Gastroesophageal sphincter (tissue), 4 donors: ENCODE data around the gene UNC13C. TPM values are rescaled to one million over a fixed set of nuclear protein-coding genes. Genes with fewer than 3 reads are reported as not detected.

Experiments used
- ATAC-seq: fragments of 150-250 bp; one replicate; pipeline ENCODE4 v1.9.1; 2016; ENCODE audit warnings: mild to moderate bottlenecking, moderate library complexity
- H3K27ac ChIP-seq, 4 donors: fragments of 200-600 bp; sonication (generic) in 3 of 4; 1 replicate in 3 of 4; 2 replicates in 1 of 4; pipeline ENCODE4 v1.5.1; 2016 to 2019
- H3K27me3 ChIP-seq: fragments of 200-600 bp; sonication (generic); one replicate; pipeline ENCODE4 v1.5.1; 2019
- H3K36me3 ChIP-seq, 2 donors: fragments of 200-600 bp; sonication (generic); one replicate each; pipeline ENCODE4 v1.5.1; 2019; ENCODE audit warnings: control low read depth in 1 of 2
- H3K4me1 ChIP-seq, 3 donors: fragments of 200-600 bp; sonication (generic); 1 replicate in 2 of 3; 2 replicates in 1 of 3; pipeline ENCODE4 v1.5.1; 2016 to 2019; ENCODE audit warnings: control low read depth in 2 of 3
- H3K4me3 ChIP-seq, 2 donors: fragments of 200-600 bp; sonication (generic); one replicate each; pipeline ENCODE4 v1.5.1; 2019; ENCODE audit warnings: mild to moderate bottlenecking in 1 of 2, moderate library complexity in 1 of 2
- H3K9me3 ChIP-seq, 3 donors: fragments of 200-600 bp; sonication (generic); one replicate each; pipeline ENCODE4 v1.5.1; 2017 to 2019; ENCODE audit warnings: control low read depth in 2 of 3
- EP300 ChIP-seq: sonication (generic); formaldehyde crosslinking; IDR thresholded peaks from one replicate; pipeline ENCODE4 v1.6.1; 2017; ENCODE audit warnings: antibody characterized with exemption, mild to moderate bottlenecking
- POLR2A ChIP-seq, 2 donors: fragments of 450-650 bp; IDR thresholded peaks; one replicate each; pipeline ENCODE4 v1.6.1; 2017; ENCODE audit warnings: antibody characterized with exemption in 2 of 2, mild to moderate bottlenecking in 2 of 2, moderate library complexity in 1 of 2
- POLR2AphosphoS5 ChIP-seq: sonication (generic); formaldehyde crosslinking; IDR thresholded peaks from one replicate; pipeline ENCODE4 v1.6.1; 2017; ENCODE audit warnings: antibody characterized with exemption
- WGBS, 2 donors: methylation state at CpG; one replicate each; pipeline ENCODE4 v1.1.5; 2018; ENCODE audit warnings: low coverage in 1 of 2; 5-methylcytosine and 5-hydroxymethylcytosine counted together
- total RNA-seq, 4 donors: library from RNA; depleted of rRNA; stranded (reverse); fragments of >200 nt; gene quantifications; one replicate each; pipeline ENCODE4 v1.1.0, GENCODE V29; 2016
- TF ChIP-seq, protein P1 (sequence below), 4 experiments: fragments of 200-600 bp in 2 of 4; fragments of 450-650 bp in 2 of 4; sonication (generic) in 1 of 4; IDR thresholded peaks; one replicate each; pipeline ENCODE4 v1.5.1; 2017 to 2019; ENCODE audit warnings: antibody characterized with exemption in 4 of 4, mild to moderate bottlenecking in 2 of 4, moderate library complexity in 2 of 4

UNC13C gene
- total RNA-seq, 4 donors from 2014 or later = 0.89 to 13.9 (median 2.1) TPM

DNA sequence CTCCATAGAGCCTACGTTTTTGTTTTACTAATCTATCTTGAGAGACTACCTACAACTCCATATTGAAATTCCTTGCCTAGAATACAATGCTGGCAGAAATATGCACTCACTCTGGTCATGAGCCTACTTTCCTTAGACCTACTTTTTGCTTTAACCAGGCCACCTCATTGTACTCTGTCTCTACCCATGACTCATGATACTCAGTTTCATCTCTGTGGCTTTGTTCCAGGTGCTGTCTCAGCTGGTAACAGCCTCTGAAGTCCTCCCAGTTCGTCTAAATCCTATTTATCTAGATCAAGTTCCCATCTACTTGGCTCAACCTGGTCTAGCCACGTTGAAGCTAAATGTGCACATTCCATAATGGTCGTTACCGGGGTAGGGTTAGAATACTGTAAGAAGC lies 682.1 kb downstream of the UNC13C start:
- H3K9me3 ChIP-seq = no peaks in the 10 kb centered on the region
- H3K27ac ChIP-seq = no peak overlapping the region
- TF ChIP-seq, protein P1, sequence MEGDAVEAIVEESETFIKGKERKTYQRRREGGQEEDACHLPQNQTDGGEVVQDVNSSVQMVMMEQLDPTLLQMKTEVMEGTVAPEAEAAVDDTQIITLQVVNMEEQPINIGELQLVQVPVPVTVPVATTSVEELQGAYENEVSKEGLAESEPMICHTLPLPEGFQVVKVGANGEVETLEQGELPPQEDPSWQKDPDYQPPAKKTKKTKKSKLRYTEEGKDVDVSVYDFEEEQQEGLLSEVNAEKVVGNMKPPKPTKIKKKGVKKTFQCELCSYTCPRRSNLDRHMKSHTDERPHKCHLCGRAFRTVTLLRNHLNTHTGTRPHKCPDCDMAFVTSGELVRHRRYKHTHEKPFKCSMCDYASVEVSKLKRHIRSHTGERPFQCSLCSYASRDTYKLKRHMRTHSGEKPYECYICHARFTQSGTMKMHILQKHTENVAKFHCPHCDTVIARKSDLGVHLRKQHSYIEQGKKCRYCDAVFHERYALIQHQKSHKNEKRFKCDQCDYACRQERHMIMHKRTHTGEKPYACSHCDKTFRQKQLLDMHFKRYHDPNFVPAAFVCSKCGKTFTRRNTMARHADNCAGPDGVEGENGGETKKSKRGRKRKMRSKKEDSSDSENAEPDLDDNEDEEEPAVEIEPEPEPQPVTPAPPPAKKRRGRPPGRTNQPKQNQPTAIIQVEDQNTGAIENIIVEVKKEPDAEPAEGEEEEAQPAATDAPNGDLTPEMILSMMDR (IDR thresholded peaks at IDR 0.05) = no peak
- TF ChIP-seq POLR2AphosphoS5 (no peak), EP300 (no peak)
- no peak for ATAC-seq
- WGBS, 2 donors = 67 to 74% methylated on average over 2 to 5 of the region's 5 CpGs
- H3K4me3 ChIP-seq = no peak overlapping the region
- H3K4me1 ChIP-seq = no peaks in the 10 kb centered on the region
- H3K36me3 ChIP-seq = no peaks in the 10 kb centered on the region
- H3K27me3 ChIP-seq = no peaks in the 10 kb centered on the region

DNA sequence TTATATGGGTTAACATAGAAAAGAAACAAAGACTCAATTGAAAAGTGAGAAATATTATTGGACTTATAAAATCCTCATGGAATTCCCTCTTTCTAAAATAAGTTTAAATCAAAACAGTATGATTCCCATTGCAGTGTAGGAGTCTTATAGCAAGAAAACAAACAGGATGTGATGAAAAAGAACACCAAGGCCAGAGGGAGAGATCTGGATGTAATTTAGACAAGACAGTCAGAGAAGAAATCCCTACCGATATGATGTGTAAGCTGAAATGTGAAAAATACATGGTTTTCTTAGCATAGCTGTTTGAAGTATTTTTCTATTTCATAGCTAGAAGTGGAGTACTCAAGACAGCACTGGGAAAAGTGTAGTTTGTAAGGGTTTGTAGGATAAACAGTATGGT lies 697.0 kb downstream of the UNC13C start:
- Histone ChIP-seq H3K27me3 (no peaks in the 10 kb centered on the region), H3K27ac (no peak overlapping the region), H3K36me3 (no peaks in the 10 kb centered on the region), H3K9me3 (peaks cover 0 to 23% (median 0%) of the 10 kb centered on the region in 3 donors), H3K4me3 (no peak overlapping the region), H3K4me1 (no peaks in the 10 kb centered on the region)
- no peak for ATAC-seq
- WGBS, 2 donors = 75% methylated on average over 1 of the region's 1 CpG
- TF ChIP-seq POLR2AphosphoS5 = no peak
- TF ChIP-seq, protein P1 (IDR thresholded peaks at IDR 0.05) = no peak
- no peak for TF ChIP-seq EP300
- TF ChIP-seq POLR2A (IDR thresholded peaks at IDR 0.05) = no peak

DNA sequence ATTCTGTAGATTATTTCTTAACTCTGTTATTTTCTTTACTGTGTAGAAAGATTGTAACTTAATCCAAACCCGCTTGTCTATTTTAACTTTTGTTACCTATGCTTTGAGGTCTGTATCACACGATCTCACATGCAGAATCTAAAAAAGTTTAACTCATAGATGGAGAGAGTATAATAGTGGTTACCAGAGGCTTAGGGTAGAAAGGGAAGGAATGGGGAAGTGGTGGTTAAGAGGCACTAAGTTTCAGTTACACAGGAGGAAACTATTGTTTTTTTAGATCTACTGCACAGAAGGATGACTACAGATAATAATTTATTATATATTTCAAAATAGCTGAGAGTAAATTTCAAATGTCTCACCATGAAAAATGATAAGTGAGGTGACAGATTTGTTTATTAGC lies 703.3 kb downstream of the UNC13C start:
- Histone ChIP-seq H3K27me3 (no peaks in the 10 kb centered on the region), H3K36me3 (no peaks in the 10 kb centered on the region), H3K27ac (no peak overlapping the region), H3K4me1 (no peaks in the 10 kb centered on the region), H3K4me3 (no peak overlapping the region), H3K9me3 (no peaks in the 10 kb centered on the region)
- TF ChIP-seq POLR2A (IDR thresholded peaks at IDR 0.05) (no peak), POLR2AphosphoS5 (no peak), EP300 (no peak)
- TF ChIP-seq, protein P1 (IDR thresholded peaks at IDR 0.05) = no peak
- 63 to 78% methylated on average over 2 of the region's 2 CpGs for WGBS, 2 donors
- ATAC-seq = no peak

Other genes with a start within 250 kb of the UNC13C start
- gene WDR72, start 218.8 kb upstream of the UNC13C start, total RNA-seq = 1 to 10 TPM in 1 of 4 donors, not detected in 3; 1.7 TPM